HCT116 (cell line): ENCODE measurements around the gene CAPN1.

Source experiments
- ATF3 ChIP-seq: IDR thresholded peaks from 2 replicates; pipeline ENCODE4 v1.6.1; 2012
- EGR1 ChIP-seq: IDR thresholded peaks from 2 replicates; pipeline ENCODE4 v1.6.1; 2012; ENCODE audit warnings: low read depth
- ELF1 ChIP-seq: IDR thresholded peaks from 2 replicates; pipeline ENCODE4 v1.6.1; 2012; ENCODE audit warnings: low read depth, borderline replicate concordance
- EZH2phosphoT487 ChIP-seq: fragments of 200-600 bp; IDR thresholded peaks from 2 replicates; pipeline ENCODE4 v1.6.1; 2018; ENCODE audit warnings: antibody characterized with exemption, borderline replicate concordance
- POLR2A ChIP-seq: IDR thresholded peaks from 2 replicates; pipeline ENCODE4 v1.7.0; 2011; ENCODE audit warnings: borderline replicate concordance; ENCODE audit not compliant: insufficient read depth, insufficient read length; ENCODE audit errors: extremely low read depth
- POLR2AphosphoS5 ChIP-seq: IDR thresholded peaks from 2 replicates; pipeline ENCODE4 v1.6.1; 2011; ENCODE audit warnings: mild to moderate bottlenecking, low read depth, low read length, moderate library complexity
- YY1 ChIP-seq: IDR thresholded peaks from 2 replicates; pipeline ENCODE4 v1.6.1; 2011; ENCODE audit warnings: low read length, low read depth, moderate library complexity, mild to moderate bottlenecking; ENCODE audit not compliant: insufficient replicate concordance; ENCODE audit errors: extremely low read depth
- ZNF274 ChIP-seq: fragments of 200-500 bp; sonication (Bioruptor generic); IDR thresholded peaks from 2 replicates; pipeline ENCODE4 v1.6.1; 2014; ENCODE audit warnings: mild to moderate bottlenecking, low read depth, low read length, inconsistent platforms
- TF ChIP-seq, protein P1 (sequence below), 3 experiments: fragments of 200-600 bp in 1 of 3; sonication (generic) in 1 of 3; IDR thresholded peaks in 2 of 3; conservative IDR thresholded peaks in 1 of 3; 2 replicates each; pipeline ENCODE4 v1.5.1; 2012 to 2017; ENCODE audit warnings: low read depth in 2 of 3, low read length in 2 of 3, antibody characterized with exemption in 1 of 3, borderline replicate concordance in 1 of 3, control low read depth in 1 of 3, mild to moderate bottlenecking in 1 of 3, mixed read lengths in 1 of 3, mixed run types in 1 of 3, moderate library complexity in 1 of 3; ENCODE audit not compliant: insufficient read depth in 1 of 3
- TF ChIP-seq, protein P2 (sequence below): IDR thresholded peaks from 2 replicates; pipeline ENCODE4 v1.6.1; 2012

- TF ChIP-seq, protein P1, sequence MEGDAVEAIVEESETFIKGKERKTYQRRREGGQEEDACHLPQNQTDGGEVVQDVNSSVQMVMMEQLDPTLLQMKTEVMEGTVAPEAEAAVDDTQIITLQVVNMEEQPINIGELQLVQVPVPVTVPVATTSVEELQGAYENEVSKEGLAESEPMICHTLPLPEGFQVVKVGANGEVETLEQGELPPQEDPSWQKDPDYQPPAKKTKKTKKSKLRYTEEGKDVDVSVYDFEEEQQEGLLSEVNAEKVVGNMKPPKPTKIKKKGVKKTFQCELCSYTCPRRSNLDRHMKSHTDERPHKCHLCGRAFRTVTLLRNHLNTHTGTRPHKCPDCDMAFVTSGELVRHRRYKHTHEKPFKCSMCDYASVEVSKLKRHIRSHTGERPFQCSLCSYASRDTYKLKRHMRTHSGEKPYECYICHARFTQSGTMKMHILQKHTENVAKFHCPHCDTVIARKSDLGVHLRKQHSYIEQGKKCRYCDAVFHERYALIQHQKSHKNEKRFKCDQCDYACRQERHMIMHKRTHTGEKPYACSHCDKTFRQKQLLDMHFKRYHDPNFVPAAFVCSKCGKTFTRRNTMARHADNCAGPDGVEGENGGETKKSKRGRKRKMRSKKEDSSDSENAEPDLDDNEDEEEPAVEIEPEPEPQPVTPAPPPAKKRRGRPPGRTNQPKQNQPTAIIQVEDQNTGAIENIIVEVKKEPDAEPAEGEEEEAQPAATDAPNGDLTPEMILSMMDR (IDR thresholded peaks at IDR 0.05 in 2 of 3, conservative IDR thresholded peaks at IDR 0.05 in 1 of 3; ENCODE audit: borderline replicate concordance in 1 of 3, insufficient read depth in 1 of 3, low read depth in 2 of 3, low read length in 2 of 3) = no peak
- TF ChIP-seq POLR2A = no peak
- TF ChIP-seq EZH2phosphoT487 = no peak
- TF ChIP-seq POLR2AphosphoS5 = no peak
- TF ChIP-seq ZNF274 = no peak
- no peak for TF ChIP-seq YY1
- TF ChIP-seq, protein P2, sequence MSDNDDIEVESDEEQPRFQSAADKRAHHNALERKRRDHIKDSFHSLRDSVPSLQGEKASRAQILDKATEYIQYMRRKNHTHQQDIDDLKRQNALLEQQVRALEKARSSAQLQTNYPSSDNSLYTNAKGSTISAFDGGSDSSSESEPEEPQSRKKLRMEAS = no peak
- TF ChIP-seq ATF3 = no peak
- no peak for TF ChIP-seq EGR1
- no peak for TF ChIP-seq ELF1
These were observed 6.8 kb downstream of the CAPN1 start for GRCh38 chr11:65188486-65188885.
